Stomach (tissue), 9 donors: ENCODE data around the gene FMN1. TPM values are rescaled to one million over a fixed set of nuclear protein-coding genes. Genes with fewer than 3 reads are reported as not detected.
A peak's percentile ranks its signal among the peaks of the same experiment; 100 is the strongest.

Experiments
- DNase-seq, 2 donors: peaks; one replicate each; pipeline versions ENCODE4 v3.0.0 to v3.0.0-alpha.2; 2013 to 2019
- H3K27ac ChIP-seq, 5 donors: fragments of 200-600 bp in 4 of 5; sonication (generic) in 4 of 5; one replicate each; pipeline ENCODE4 v1.5.1; 2013 to 2019; ENCODE audit warnings: mild to moderate bottlenecking in 1 of 5, moderate library complexity in 1 of 5
- H3K27me3 ChIP-seq, 3 donors: fragments of 200-600 bp; sonication (generic); one replicate each; pipeline ENCODE4 v1.5.1; 2017 to 2019; ENCODE audit warnings: mixed run types in 1 of 3
- H3K36me3 ChIP-seq, 4 donors: fragments of 200-600 bp; sonication (generic); 1 replicate in 3 of 4; 2 replicates in 1 of 4; pipeline ENCODE4 v1.5.1; 2016 to 2019
- H3K4me1 ChIP-seq, 4 donors: fragments of 200-600 bp; sonication (generic); one replicate each; pipeline ENCODE4 v1.5.1; 2016 to 2019
- H3K4me3 ChIP-seq, 4 donors: fragments of 200-600 bp; sonication (generic) in 3 of 4; one replicate each; pipeline ENCODE4 v1.5.1; 2016 to 2019; ENCODE audit warnings: mild to moderate bottlenecking in 1 of 4
- H3K9me3 ChIP-seq, 4 donors: fragments of 200-600 bp; sonication (generic); one replicate each; pipeline ENCODE4 v1.5.1; 2016 to 2019
- EP300 ChIP-seq: sonication (generic); formaldehyde crosslinking; IDR thresholded peaks from one replicate; pipeline ENCODE4 v1.6.1; 2017; ENCODE audit warnings: antibody characterized with exemption
- POLR2A ChIP-seq, 4 donors: fragments of 450-650 bp; IDR thresholded peaks; one replicate each; pipeline ENCODE4 v1.6.1; 2016; ENCODE audit warnings: antibody characterized with exemption in 4 of 4, control low read depth in 2 of 4, mild to moderate bottlenecking in 1 of 4, moderate library complexity in 1 of 4
- POLR2AphosphoS5 ChIP-seq, 3 donors: sonication (generic); formaldehyde crosslinking; IDR thresholded peaks; one replicate each; pipeline ENCODE4 v1.6.1; 2016; ENCODE audit warnings: antibody characterized with exemption in 3 of 3
- WGBS, 5 donors: extraction: QIAGEN DNeasy Blood & Tissue Kit in 3 of 5; methylation state at CpG; one replicate each; pipeline versions ENCODE4 v1.1.5 to v1.1.7; 2013 to 2018; 5-methylcytosine and 5-hydroxymethylcytosine counted together
- intact Hi-C: fragments of 100-400 bp; cut with DNase I; formaldehyde crosslinking; loops from one replicate; pipeline ENCODE4 v1.15.1; 2023; ENCODE audit warnings: low total_unique reads
- polyA plus RNA-seq, 3 donors: library from polyadenylated mRNA; stranded (reverse); fragments of 200-250 nt; gene quantifications; one replicate each; pipeline ENCODE4 v1.2.3, GENCODE V29; 2013
- total RNA-seq, 5 donors: library from RNA; depleted of rRNA; stranded (reverse); fragments of >200 nt; gene quantifications; one replicate each; pipeline versions ENCODE4 v1.1.0 to v1.2.3, GENCODE V29; 2014 to 2016
- TF ChIP-seq, protein P1 (sequence below), 7 experiments: fragments of 450-650 bp in 4 of 7; fragments of 200-600 bp in 3 of 7; sonication (generic) in 3 of 7; IDR thresholded peaks; one replicate each; pipeline ENCODE4 v1.5.1; 2016 to 2019; ENCODE audit warnings: antibody characterized with exemption in 7 of 7, control low read depth in 2 of 7, mild to moderate bottlenecking in 1 of 7
- donor health status: healthy with polysubstance abuse.
- donor health status: Bipolar disorder and iron deficiency.
- donor health status: healthy.

Gene FMN1
- total and polyA plus RNA-seq, 8 donors, result 0.40 to 58.0 (median 22.9) TPM

DNA sequence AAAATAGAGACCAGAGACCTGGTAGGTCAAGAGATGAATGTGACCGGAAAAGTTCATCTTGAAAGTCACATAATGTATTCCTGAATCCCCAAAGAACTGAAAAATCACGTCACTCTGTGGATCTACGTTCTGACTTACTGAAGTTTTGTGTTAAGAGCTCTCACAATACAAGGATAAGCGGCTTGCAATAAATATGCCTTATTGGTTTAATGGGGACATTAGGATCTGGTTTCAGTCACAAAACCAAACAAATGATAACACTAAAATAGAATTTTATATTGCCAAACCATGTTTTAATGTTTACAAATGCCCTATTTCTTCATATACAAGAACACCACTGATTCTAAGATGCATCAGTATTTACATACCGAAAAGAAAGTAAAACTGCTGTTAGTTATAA is 164.2 kb downstream of the FMN1 start:
- H3K27me3 ChIP-seq, result no peaks in the 10 kb centered on the region
- H3K27ac ChIP-seq, result no peak overlapping the region
- TF ChIP-seq EP300 (no peak), POLR2A (IDR thresholded peaks at IDR 0.05) (no peak), POLR2AphosphoS5 (IDR thresholded peaks at IDR 0.05) (no peak)
- TF ChIP-seq, protein P1, sequence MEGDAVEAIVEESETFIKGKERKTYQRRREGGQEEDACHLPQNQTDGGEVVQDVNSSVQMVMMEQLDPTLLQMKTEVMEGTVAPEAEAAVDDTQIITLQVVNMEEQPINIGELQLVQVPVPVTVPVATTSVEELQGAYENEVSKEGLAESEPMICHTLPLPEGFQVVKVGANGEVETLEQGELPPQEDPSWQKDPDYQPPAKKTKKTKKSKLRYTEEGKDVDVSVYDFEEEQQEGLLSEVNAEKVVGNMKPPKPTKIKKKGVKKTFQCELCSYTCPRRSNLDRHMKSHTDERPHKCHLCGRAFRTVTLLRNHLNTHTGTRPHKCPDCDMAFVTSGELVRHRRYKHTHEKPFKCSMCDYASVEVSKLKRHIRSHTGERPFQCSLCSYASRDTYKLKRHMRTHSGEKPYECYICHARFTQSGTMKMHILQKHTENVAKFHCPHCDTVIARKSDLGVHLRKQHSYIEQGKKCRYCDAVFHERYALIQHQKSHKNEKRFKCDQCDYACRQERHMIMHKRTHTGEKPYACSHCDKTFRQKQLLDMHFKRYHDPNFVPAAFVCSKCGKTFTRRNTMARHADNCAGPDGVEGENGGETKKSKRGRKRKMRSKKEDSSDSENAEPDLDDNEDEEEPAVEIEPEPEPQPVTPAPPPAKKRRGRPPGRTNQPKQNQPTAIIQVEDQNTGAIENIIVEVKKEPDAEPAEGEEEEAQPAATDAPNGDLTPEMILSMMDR (IDR thresholded peaks at IDR 0.05), result no peak
- intact Hi-C loops, result no loop called here
- 69 to 91% (median 82%) methylated on average over 5 of the region's 5 CpGs for whole genome bisulfite sequencing, 5 donors
- peaks cover 0 to 37% (median 20%) of the 10 kb centered on the region in 4 donors for H3K4me1 ChIP-seq
- H3K36me3 ChIP-seq, result no peaks in the 10 kb centered on the region
- no peak for DNase-seq
- no peak overlapping the region for H3K4me3 ChIP-seq
- H3K9me3 ChIP-seq, result no peaks in the 10 kb centered on the region

DNA sequence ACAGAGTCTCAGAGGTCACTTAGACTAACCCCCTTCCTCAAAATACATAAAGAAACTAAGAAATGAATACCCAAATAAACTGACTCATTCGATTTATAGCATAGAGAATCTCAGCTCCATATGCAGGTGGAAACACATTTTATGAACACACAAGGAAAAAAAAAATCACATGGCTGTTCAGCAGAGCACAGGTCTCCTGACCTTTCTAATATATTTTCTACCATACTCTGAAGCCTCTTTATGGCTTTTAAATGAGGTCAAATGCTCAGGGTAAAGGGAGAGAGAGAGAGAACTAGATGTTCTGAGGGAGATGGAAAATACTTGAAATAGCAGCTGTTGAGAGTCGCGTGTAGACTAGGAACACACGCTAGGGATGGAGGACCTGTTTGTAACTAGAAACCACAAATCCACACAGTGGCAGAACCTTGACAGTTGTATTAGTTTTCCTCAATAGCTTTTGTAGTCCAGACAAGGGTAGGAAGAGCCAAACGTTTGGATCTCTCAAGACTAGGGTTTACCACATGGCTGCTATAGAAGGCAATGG is 165.3 kb downstream of the FMN1 start:
- intact Hi-C loops, result no loop called here
- no peak for DNase-seq
- Histone ChIP-seq H3K27me3 (no peaks in the 10 kb centered on the region), H3K4me1 (peaks cover 0 to 37% (median 19%) of the 10 kb centered on the region in 4 donors), H3K9me3 (no peaks in the 10 kb centered on the region), H3K27ac (peak overlapping the region in 1 of 5 donors; percentile 51), H3K36me3 (no peaks in the 10 kb centered on the region), H3K4me3 (no peak overlapping the region)
- WGBS, 5 donors, result 62 to 71% (median 67%) methylated on average over 5 of the region's 5 CpGs
- TF ChIP-seq POLR2A (IDR thresholded peaks at IDR 0.05), result no peak
- no peak for TF ChIP-seq POLR2AphosphoS5 (IDR thresholded peaks at IDR 0.05)
- TF ChIP-seq, protein P1 (IDR thresholded peaks at IDR 0.05), result no peak
- no peak for TF ChIP-seq EP300

DNA sequence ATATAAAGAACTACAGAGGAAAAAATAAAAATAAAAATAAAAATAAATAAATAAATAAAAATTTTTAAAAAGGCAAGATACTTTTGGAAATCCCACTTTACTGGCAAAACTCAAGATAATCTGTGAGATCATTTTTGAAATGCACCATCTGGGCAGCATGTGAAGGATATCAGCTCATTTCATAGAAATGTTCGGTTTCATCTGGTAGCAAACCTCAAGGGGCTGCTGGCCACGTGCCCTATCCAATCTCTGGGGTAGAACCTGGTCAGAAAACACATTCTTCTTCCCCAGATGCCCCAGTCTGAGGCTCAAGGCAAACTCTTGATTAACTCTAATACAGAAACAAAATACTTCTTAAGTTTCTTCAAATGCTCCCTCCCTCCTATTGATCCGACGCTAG is 166.0 kb downstream of the FMN1 start:
- peak overlapping the region in 1 of 5 donors; percentile 51 for H3K27ac ChIP-seq
- peaks cover 0 to 37% (median 19%) of the 10 kb centered on the region in 4 donors for H3K4me1 ChIP-seq
- no peaks in the 10 kb centered on the region for H3K36me3 ChIP-seq
- TF ChIP-seq EP300 (no peak), POLR2A (IDR thresholded peaks at IDR 0.05) (no peak), POLR2AphosphoS5 (IDR thresholded peaks at IDR 0.05) (no peak)
- TF ChIP-seq, protein P1 (IDR thresholded peaks at IDR 0.05), result no peak
- H3K27me3 ChIP-seq, result no peaks in the 10 kb centered on the region
- 68 to 81% (median 73%) methylated on average over 4 of the region's 4 CpGs for WGBS, 5 donors
- no peaks in the 10 kb centered on the region for H3K9me3 ChIP-seq
- H3K4me3 ChIP-seq, result no peak overlapping the region
- intact Hi-C loops, result no loop called here
- DNase-seq, result no peak

DNA sequence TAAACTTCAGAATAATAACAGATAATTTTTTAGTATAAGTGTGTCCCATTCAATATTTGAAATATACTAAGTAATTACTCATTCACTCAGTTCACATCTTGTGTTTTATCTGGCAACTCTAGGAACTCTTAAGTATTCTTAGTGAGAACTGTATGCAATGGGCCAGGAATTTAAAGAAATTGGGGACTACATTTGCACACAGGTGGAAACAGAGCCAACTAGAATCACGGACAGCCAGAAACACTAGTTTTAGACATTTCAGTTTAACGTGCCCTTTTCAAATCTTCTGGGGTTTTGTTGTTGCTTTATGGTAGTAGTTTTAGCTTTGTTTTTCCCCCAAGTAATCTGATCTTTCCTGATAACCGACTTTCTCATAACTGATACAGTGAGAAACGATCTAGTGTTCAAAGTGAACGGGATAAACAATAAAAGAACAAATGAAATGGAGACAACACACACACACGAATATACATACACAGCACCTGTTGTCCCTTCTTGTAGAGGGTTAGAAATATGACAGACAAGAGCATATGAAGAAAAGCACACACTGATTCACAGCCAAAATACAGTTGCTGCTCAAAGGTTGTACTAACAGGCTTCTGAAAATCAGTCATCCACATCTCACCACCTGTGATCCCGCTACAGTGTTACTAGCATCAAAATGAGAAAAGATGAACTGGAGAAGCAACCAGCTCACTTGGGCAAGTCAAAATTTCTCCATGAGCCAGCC is 167.0 kb downstream of the FMN1 start:
- intact Hi-C loops, result no loop called here
- H3K4me1 ChIP-seq, result peaks cover 3 to 46% (median 20%) of the 10 kb centered on the region in 4 donors
- no peaks in the 10 kb centered on the region for H3K27me3 ChIP-seq
- WGBS, 5 donors, result 35 to 63% (median 47%) methylated on average over 7 of the region's 7 CpGs
- TF ChIP-seq POLR2AphosphoS5 (IDR thresholded peaks at IDR 0.05), result no peak
- no peak for TF ChIP-seq POLR2A (IDR thresholded peaks at IDR 0.05)
- no peaks in the 10 kb centered on the region for H3K9me3 ChIP-seq
- no peak overlapping the region for H3K4me3 ChIP-seq
- peak overlapping the region in 3 of 5 donors; percentile 10 to 51 (median 38) for H3K27ac ChIP-seq
- no peaks in the 10 kb centered on the region for H3K36me3 ChIP-seq
- no peak for DNase-seq

DNA sequence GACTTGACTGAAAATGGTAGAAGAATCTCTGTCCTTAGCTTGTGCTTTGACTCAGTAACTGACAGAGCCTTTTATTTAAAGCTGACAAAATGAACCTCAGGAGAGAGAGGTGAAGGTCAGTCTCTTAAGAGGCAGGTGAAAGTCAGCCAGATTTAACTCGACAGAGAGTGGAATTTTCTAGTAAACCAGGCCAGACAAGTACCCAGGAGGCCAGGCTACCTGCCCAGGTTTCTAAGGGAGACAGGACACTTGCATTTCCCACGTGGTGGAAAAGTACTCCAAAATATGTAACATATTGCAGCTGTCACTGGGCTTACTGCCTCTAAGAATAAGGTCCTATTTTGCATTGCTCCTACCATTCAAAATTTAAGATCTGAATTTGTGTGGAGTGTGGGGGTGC is 167.9 kb downstream of the FMN1 start:
- peak overlapping the region in 3 of 5 donors; percentile 10 to 72 (median 51) for H3K27ac ChIP-seq
- peaks cover 9 to 54% (median 24%) of the 10 kb centered on the region in 4 donors for H3K4me1 ChIP-seq
- H3K9me3 ChIP-seq, result no peaks in the 10 kb centered on the region
- no peaks in the 10 kb centered on the region for H3K27me3 ChIP-seq
- WGBS, 5 donors, result 6 to 29% (median 10%) methylated on average over 2 of the region's 2 CpGs
- no peak overlapping the region for H3K4me3 ChIP-seq
- H3K36me3 ChIP-seq, result no peaks in the 10 kb centered on the region
- peak in 1 of 2 donors; percentile 43 for DNase-seq
- TF ChIP-seq POLR2A (IDR thresholded peaks at IDR 0.05) (no peak), POLR2AphosphoS5 (IDR thresholded peaks at IDR 0.05) (no peak), EP300 (no peak)
- TF ChIP-seq, protein P1 (IDR thresholded peaks at IDR 0.05), result no peak
- intact Hi-C loops, result no loop called here
